G401 (cell line): ENCODE results near the gene ZCCHC14. TPM values are rescaled to one million over a fixed set of nuclear protein-coding genes. Genes with fewer than 3 reads are reported as not detected.

Experiments
- DNase-seq: peaks from one replicate; pipeline ENCODE4 v3.0.0-alpha.2; 2015; ENCODE audit warnings: low spot score
- in situ Hi-C: cut with HindIII; loops from 2 replicates; pipeline ENCODE4 v1.10.0; 2016; ENCODE audit warnings: low sequenced_read_pairs, mixed read lengths
- total RNA-seq: library from RNA; depleted of rRNA; stranded (reverse); fragments of >200 nt; shearing (Covaris generic); gene quantifications from 2 replicates; pipeline ENCODE4 v1.2.3, GENCODE V29; 2014; rRNA removed

The ZCCHC14 gene
- 10.9 and 12.9 TPM in 2 replicates for total RNA-seq

- in situ Hi-C loops: no loop called here
- DNase-seq: peak; percentile 98
Observed at GRCh38 chr16:87492721-87493607, at the start of gene ZCCHC14. TSS of gene ZCCHC14 (minus strand) at chr16:87493024. CDS start at chr16:87492238, 786 bp downstream.

DNA sequence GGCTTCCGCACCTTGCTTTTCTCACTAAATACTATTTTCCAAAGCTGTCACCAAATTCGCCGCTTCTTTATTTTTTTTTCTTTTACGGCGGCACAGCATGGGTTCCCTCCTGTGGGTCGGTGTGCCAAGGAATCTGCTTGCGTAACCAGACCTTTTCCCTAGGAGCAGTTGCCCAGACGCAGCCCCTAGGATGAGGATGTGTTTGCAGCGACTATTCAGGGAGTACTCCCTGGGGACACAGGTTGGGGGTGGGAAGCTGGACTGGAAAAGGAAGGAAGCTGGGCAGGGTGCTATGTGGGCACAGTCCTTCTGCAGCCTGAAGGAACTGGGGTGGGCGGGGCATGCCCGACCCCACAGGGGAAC is 49.0 kb upstream of the ZCCHC14 start:
- in situ Hi-C loops: no loop called here
- no peak for DNase-seq

DNA sequence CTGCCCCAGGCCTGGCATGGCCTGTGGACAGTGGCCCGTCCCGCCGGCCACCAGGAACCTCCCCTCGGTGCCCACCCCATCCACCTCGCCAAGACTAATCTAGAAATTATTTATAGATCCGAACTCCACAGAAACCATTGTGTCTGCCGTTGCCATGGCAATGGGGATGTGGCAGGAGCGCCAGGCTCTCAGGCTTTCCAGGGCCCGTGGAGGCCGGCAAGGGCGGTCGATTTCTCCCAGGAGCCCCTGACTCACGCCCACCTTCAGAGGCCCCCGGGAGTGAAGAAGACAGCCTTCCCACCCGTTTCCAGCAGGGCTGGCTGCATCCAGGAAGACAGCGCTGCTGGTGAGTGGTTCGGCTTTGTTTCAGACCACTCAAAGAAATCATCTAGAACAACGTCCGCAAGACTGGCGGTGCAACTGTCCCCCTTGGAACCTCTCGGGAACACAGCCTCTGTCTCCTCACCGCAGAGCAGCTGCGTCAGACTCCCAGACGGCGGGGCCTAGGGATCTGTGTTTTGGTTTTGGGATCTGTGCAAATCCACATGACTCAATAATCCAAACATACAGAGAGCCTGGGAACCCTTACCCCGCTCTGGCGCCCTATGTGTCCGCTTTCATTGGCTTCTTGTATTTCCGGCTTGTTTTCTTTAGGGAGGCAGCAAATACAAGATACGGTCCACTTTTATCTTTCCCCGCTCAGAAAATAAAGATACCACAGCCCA is 48.5 kb upstream of the ZCCHC14 start:
- peak; percentile 31 for DNase-seq
- in situ Hi-C loops: no loop called here

DNA sequence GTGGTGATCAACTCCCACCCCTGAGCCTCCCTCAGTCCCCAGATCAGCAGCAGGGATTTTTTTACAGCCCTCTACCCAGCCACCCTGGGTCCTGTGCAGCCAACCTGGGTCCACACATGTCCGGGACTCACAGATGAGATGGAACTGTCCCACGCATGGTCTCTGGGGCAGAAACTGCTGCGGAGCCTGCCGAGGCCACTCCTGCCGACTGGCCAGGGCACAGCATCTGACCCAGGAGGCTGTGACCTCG is 48.0 kb upstream of the ZCCHC14 start:
- in situ Hi-C loops: no loop called here
- DNase-seq: no peak

DNA sequence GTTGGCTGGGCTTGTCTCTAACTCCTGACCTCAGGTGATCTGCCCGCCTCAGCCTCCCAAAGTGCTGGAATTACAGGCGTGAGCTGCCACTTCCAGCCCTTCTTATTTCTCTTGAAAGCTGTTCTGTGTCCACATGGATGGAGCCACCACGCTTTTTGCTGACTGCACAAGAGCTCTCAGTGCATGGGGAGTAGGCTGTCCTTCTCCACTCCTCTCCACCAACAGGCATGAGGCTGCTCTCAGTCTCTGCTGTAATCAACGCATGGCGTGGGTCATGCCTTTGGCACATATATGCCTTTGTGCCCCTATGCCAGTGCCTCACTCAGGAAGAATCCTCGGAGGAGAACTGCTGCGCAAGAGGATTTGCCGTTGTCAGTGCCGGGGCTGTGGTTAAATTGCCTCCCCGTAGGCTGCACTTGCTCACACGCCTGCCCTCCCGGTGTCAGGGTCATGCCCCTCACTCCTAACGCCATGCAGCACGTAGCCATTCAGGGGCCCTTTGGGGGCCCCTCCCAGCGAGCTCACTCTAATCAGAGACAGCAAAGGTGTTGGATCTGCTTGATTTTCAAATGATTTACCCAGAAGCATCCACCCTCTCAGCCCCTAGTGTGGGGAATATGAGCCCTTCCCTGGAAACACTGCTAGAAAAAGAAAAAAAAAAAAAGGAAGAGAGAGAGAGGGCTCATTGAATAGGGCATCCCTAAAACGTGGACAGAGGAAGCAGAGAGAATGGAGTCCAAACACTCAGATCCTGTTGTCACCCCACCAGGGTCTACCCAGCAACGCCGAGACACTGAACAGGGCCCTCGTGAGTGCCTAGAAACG is 47.5 kb upstream of the ZCCHC14 start:
- in situ Hi-C loops: no loop called here

DNA sequence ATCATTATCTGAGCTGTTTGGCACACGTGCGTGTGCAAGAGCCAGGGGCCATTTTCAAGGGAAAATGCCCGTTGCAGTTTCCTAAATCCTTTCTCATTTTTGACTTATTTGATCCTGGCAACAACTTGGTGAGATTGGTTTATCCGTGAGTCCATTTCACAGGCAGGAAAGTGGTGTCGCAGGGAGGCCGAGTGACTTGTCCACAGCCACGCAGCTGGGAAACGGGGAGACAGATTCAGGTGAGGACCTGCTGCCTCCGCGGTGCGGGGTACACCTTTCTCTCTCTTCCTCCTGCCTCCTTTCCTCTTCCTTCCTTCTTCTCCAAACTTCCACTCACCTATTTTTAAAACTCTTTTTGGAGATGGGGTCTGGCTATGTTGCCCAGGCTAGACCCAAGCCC is 46.3 kb upstream of the ZCCHC14 start:
- no peak for DNase-seq
- in situ Hi-C loops: no loop called here

More for the DNA sequence above, 47.5 kb upstream of the ZCCHC14 start:
- DNase-seq: peak; percentile 50

- in situ Hi-C loops: no loop called here
- DNase-seq: no peak
Observed at GRCh38 chr16:87538594-87538993, 45.8 kb upstream of the ZCCHC14 start.

DNA sequence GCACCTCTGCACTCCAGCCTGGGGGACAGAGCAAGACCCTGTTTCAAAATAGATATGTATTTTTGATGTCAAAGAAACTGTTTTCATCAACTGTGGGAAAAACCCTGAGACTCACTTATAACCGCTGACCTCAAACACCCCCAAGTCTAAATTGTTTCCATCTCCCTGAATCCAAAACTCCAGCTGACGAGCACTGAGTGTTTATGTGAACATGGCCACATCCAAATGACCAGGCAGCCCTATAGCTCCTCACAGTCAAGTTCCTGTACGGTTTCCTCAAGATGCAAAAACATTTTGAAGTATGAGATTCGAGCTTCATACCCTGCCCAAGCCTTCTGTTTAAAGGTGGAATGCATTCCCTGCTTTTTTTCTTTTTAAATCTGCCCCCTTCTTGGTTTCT is 45.3 kb upstream of the ZCCHC14 start:
- DNase-seq: no peak
- in situ Hi-C loops: no loop called here

DNA sequence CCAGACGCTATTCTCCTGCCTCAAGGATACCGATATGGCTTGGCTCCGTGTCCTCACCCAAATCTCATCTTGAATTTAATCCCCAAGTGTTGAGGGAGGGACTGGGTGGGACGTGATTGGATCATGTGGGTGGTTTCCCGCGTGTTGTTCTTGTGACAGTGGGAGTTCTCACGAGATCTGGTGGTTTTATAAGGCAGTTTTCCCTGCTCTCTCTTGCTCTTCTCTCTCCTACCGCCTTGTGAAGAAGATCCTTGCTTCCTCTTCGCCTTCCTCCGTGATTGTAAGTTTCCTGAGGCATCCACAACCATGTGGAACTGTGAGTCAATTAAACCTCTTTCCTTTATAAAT is 43.9 kb upstream of the ZCCHC14 start:
- in situ Hi-C loops: no loop called here
- no peak for DNase-seq

DNA sequence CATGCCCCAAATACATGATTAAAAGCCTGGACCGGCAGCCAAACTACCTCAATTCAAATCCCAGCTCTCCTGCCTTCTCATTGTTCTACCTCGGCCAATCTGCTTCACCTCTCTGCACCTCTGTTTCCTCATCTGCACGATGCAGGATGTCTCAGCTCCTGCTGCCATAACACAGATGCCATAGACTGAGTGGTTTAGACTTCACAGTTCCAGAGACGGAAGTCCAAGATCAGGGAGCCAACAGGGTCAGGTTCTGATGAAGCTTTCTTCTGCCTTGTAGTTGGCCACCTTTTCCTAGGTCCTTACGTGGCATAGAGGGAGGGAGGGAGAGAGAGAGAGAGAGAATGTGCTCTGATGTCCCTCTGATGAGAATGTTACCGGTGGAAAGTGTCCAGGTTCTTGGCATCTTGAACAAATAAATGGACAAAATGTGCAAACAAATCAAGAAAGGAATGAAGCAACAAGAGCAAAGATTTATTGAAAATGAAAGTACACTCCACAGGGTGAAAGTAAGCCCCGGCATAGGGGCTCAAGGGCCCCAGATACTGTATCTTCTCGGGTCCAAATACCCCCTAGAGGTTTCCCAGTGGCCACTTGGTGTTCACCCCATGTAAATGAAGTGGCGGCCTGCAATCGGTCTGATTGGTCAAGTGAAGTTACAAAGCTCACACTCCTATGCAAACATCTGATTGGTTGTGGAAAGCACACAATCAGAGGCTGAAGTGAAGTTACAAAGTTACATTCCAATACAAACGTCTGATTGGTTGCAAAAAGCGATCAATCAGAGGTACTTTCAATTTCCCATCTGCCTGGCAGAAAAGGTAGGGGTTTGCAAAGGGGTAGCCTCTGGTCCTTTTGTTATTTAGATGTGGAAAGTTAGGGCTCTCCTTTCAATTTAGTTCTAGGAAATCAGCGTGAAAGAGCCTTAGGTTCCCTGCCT is 43.3 kb upstream of the ZCCHC14 start:
- no peak for DNase-seq
- in situ Hi-C loops: no loop called here

- in situ Hi-C loops: no loop called here
- no peak for DNase-seq
Observed at GRCh38 chr16:87535457-87535854, 42.6 kb upstream of the ZCCHC14 start.

DNA sequence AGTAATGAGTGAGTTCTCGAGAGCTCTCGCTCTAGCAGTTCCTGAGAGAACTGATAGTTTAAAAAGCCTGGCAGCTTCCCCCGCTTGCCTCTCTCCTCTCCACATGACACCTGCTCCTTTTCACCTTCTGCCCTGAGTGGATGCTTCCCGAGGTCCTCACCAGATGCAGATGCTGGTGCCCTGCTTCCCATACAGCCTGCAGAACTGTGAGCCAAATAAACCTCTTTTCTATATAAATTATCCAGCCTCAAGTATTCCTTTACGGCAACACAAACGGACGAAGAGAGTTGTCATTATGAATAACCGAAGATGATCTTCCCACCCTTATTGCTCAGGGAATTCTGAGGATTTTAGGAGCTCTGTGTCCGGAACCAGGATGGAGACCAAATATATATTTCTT is 41.9 kb upstream of the ZCCHC14 start:
- in situ Hi-C loops: no loop called here
- DNase-seq: no peak

DNA sequence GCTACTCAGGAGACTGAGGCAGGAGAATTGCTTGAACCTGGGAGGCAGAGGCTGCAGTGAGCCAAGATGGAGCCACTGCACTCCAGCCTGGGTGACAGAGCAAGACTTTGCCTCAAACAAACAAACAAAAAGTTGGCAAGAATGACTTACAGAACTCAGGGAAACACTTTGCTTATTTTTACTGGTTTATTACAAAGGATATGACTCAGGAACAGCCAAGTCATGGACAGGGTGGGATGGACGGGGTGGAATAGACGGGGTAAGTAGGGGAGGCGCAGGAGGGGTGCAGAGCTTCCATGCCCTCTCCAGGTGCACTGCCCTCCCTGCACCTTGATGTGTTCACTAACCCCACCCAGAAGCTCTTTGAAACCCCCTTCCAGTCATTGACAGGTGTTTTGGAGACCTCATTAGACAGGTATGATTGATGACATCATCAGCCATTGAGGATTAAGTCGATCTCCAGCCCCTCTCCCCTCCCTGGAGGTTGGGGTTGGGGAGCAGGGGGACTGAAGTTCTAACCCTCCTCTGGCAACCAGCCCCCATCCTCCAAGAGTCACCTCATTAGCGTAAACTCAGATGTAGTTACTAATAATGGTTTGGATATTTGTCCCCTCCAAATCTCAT is 41.3 kb upstream of the ZCCHC14 start:
- DNase-seq: no peak
- in situ Hi-C loops: no loop called here

- no peak for DNase-seq
- in situ Hi-C loops: no loop called here
Observed at GRCh38 chr16:87533061-87533460, 40.2 kb upstream of the ZCCHC14 start.

DNA sequence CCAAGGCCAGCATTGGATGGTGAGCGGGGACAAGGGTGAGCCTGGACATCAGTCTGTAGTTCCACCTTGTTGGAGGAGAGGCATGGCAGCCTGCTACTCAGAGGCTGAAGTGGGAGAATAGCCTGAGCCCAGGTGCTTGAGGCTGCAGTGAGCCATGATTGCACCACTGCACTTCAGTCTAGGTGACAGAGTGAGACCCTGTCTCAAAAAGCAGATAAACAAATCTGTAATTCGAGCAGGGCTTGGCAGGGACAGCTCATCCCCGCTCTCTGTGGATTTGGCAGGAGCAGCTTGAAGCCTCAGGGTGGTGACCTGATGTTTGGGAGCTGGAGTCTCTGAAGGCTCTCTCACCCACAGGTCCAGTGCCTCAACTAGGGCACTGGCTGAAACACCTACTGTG is 38.6 kb upstream of the ZCCHC14 start:
- in situ Hi-C loops: no loop called here
- no peak for DNase-seq

GRCh38 chr16:87528690-87529579 is 36.1 kb upstream of the ZCCHC14 start:
- DNase-seq: no peak
- in situ Hi-C loops: no loop called here

GRCh38 chr16:87527055-87527724 is 34.4 kb upstream of the ZCCHC14 start:
- DNase-seq: no peak
- in situ Hi-C loops: no loop called here
